ENCODE results near the gene HAVCR1. TPM values are rescaled to one million over a fixed set of nuclear protein-coding genes. Genes with fewer than 3 reads are reported as not detected.

Gene HAVCR1
- total RNA-seq, 1 experiment from 2014 or later = not detected

DNA sequence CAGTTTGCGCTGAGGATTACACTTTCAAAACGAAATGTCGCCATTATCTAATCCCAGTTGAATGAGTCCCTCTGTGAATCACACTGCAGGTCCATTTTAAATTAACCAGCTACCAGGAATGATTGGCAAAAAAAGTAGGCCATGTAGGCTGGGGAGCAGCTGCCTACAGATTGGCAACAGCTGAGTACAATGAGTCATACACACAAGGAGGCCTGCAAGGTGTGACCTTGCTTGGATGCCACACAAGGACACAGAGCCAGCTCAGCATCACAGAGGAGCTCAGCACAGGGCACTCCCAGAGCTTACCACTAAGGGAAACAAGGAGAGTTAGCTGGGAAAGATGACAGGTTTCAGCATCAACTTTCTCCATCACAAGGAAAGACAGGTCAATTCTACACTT is 12.9 kb downstream of the HAVCR1 start:
- Histone ChIP-seq H3K36me3 (ENCODE audit: control insufficient read depth in 1 of 2, insufficient read depth in 2 of 2, low read length in 2 of 2) (no peaks in the 10 kb centered on the region), H3K4me1 (ENCODE audit: control insufficient read depth in 1 of 2, insufficient read depth in 2 of 2, low read length in 2 of 2) (peaks cover 0 to 37% of the 10 kb centered on the region in 2 experiments; a peak in 2 of 4 replicates), H3K9ac (ENCODE audit: low read length) (no peak overlapping the region), H4K20me1 (ENCODE audit: insufficient read depth) (no peaks in the 10 kb centered on the region), H3K79me2 (ENCODE audit: insufficient read depth, low read length) (no peaks in the 10 kb centered on the region), H3K27me3 (ENCODE audit: insufficient read depth, low read length) (no peaks in the 10 kb centered on the region), H3K9me2 (ENCODE audit: insufficient read depth) (no peaks in the 10 kb centered on the region), H2AFZ (ENCODE audit: low read depth, low read length, poor library complexity, severe bottlenecking) (peak overlapping the region; percentile 30), H3K27ac (ENCODE audit: low read depth, low read length) (no peak overlapping the region), H3K4me2 (ENCODE audit: low read length) (peak overlapping the region; percentile 23; the same call in 1 of the 2 replicates), H3K9me3 (ENCODE audit: control insufficient read depth in 1 of 2, insufficient read depth in 1 of 2, low read depth in 1 of 2, low read length in 2 of 2) (no peaks in the 10 kb centered on the region), H3K4me3 (replicated peaks in 1 of 2; ENCODE audit: low read depth in 1 of 2, low read length in 2 of 2) (no peak overlapping the region)
- ATAC-seq = peak; percentile 83
- intact Hi-C loops (cut with micrococcal nuclease) = no loop called here
- ChIA-PET CTCF (no interaction called here), RAD21 (ENCODE audit: low non-redundant PET in 1 of 2, low total read pairs in 2 of 2, uncharacterized antibody in 2 of 2, unreplicated experiment in 2 of 2) (no interaction called here), POLR2A (no interaction called here)
- DNase-seq (ENCODE audit: low read depth, low spot score) = peak; percentile 28
- BruUV-seq (replicated peaks) = no TSS peak
- TF ChIP-seq RAD21 (IDR thresholded peaks at IDR 0.05; ENCODE audit: low read depth) (no peak), SIN3A (IDR thresholded peaks at IDR 0.05; ENCODE audit: low read depth) (no peak), ZFX (IDR thresholded peaks at IDR 0.05) (no peak), JUND (IDR thresholded peaks at IDR 0.05) (peak; percentile 31; the same call in 1 of the 2 replicates)
- TF ChIP-seq, protein P1, sequence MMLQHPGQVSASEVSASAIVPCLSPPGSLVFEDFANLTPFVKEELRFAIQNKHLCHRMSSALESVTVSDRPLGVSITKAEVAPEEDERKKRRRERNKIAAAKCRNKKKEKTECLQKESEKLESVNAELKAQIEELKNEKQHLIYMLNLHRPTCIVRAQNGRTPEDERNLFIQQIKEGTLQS (IDR thresholded peaks at IDR 0.05) = no peak

DNA sequence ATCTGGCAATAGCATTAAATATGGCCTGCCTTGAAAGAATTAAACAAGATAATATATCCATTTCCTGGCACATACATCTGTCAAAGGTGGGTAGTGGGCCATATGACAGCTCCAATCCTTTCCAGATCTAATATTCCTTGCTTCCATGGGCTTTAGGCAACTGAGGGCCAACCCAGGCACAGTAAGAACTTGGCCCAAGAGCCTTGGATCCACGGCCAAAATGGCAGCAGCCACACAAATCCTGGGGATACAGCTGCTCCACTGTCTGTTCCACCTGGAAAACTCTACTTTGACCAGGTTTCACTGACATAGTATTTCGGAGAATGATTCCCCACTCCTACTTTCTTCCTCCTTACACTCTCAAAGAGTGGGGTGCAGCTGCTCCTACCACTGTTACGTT is 13.3 kb downstream of the HAVCR1 start:
- H3K4me1 ChIP-seq (ENCODE audit: control insufficient read depth in 1 of 2, insufficient read depth in 2 of 2, low read length in 2 of 2) = peaks cover 0 to 35% of the 10 kb centered on the region in 2 experiments; a peak in 2 of 4 replicates
- intact Hi-C loops (cut with micrococcal nuclease) = no loop called here
- H3K27ac ChIP-seq (ENCODE audit: low read depth, low read length) = no peak overlapping the region
- no peak overlapping the region for H3K4me3 ChIP-seq (replicated peaks in 1 of 2; ENCODE audit: low read depth in 1 of 2, low read length in 2 of 2)
- H3K9me2 ChIP-seq (ENCODE audit: insufficient read depth) = no peaks in the 10 kb centered on the region
- peak overlapping the region; percentile 30 for H2AFZ ChIP-seq (ENCODE audit: low read depth, low read length, poor library complexity, severe bottlenecking)
- no peaks in the 10 kb centered on the region for H3K9me3 ChIP-seq (ENCODE audit: control insufficient read depth in 1 of 2, insufficient read depth in 1 of 2, low read depth in 1 of 2, low read length in 2 of 2)
- BruUV-seq (replicated peaks) = no TSS peak
- DNase-seq (ENCODE audit: low read depth, low spot score) (no peak), ATAC-seq (peak; percentile 6; the same call in 1 of the 2 replicates)
- H3K9ac ChIP-seq (ENCODE audit: low read length) = no peak overlapping the region
- CTCF ChIA-PET = interaction anchor here (1.2 kb wide), 1 partner anchor 103 kb away, joined by 3 read pairs; no protein-coding TSS in a partner anchor
- H3K4me2 ChIP-seq (ENCODE audit: low read length) = 0 out of 2 replicates have a peak overlapping the region, but pooled peaks have one; percentile 23
- RAD21 ChIA-PET (ENCODE audit: low non-redundant PET in 1 of 2, low total read pairs in 2 of 2, uncharacterized antibody in 2 of 2, unreplicated experiment in 2 of 2) = no interaction called here
- no peaks in the 10 kb centered on the region for H3K27me3 ChIP-seq (ENCODE audit: insufficient read depth, low read length)
- TF ChIP-seq POLR2AphosphoS5 (IDR thresholded peaks at IDR 0.05; ENCODE audit: low read depth, low read length) (no peak), CBX3 (IDR thresholded peaks at IDR 0.05; ENCODE audit: low read depth) (no peak), RAD21 (IDR thresholded peaks at IDR 0.05; ENCODE audit: low read depth) (no peak), TCF7L2 (IDR thresholded peaks at IDR 0.05; ENCODE audit: borderline replicate concordance, extremely low read depth, insufficient read depth, insufficient read length) (no peak), SP1 (IDR thresholded peaks at IDR 0.05; ENCODE audit: low read depth) (no peak), ZNF274 (IDR thresholded peaks at IDR 0.05; ENCODE audit: low read depth, low read length) (no peak), EGR1 (IDR thresholded peaks at IDR 0.05; ENCODE audit: low read depth) (no peak), EZH2 (IDR thresholded peaks at IDR 0.05) (no peak), ELF1 (IDR thresholded peaks at IDR 0.05; ENCODE audit: borderline replicate concordance, low read depth) (no peak), SIN3A (IDR thresholded peaks at IDR 0.05; ENCODE audit: low read depth) (no peak), POLR2A (IDR thresholded peaks at IDR 0.05; ENCODE audit: borderline replicate concordance, extremely low read depth, insufficient read depth, insufficient read length) (no peak)
- TF ChIP-seq, protein P2, sequence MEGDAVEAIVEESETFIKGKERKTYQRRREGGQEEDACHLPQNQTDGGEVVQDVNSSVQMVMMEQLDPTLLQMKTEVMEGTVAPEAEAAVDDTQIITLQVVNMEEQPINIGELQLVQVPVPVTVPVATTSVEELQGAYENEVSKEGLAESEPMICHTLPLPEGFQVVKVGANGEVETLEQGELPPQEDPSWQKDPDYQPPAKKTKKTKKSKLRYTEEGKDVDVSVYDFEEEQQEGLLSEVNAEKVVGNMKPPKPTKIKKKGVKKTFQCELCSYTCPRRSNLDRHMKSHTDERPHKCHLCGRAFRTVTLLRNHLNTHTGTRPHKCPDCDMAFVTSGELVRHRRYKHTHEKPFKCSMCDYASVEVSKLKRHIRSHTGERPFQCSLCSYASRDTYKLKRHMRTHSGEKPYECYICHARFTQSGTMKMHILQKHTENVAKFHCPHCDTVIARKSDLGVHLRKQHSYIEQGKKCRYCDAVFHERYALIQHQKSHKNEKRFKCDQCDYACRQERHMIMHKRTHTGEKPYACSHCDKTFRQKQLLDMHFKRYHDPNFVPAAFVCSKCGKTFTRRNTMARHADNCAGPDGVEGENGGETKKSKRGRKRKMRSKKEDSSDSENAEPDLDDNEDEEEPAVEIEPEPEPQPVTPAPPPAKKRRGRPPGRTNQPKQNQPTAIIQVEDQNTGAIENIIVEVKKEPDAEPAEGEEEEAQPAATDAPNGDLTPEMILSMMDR (IDR thresholded peaks at IDR 0.05 in 2 of 3, conservative IDR thresholded peaks at IDR 0.05 in 1 of 3; ENCODE audit: borderline replicate concordance in 1 of 3, insufficient read depth in 1 of 3, low read depth in 2 of 3, low read length in 2 of 3) = no peak
- TF ChIP-seq, protein P3, sequence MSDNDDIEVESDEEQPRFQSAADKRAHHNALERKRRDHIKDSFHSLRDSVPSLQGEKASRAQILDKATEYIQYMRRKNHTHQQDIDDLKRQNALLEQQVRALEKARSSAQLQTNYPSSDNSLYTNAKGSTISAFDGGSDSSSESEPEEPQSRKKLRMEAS (IDR thresholded peaks at IDR 0.05) = no peak
- TF ChIP-seq, protein P4, sequence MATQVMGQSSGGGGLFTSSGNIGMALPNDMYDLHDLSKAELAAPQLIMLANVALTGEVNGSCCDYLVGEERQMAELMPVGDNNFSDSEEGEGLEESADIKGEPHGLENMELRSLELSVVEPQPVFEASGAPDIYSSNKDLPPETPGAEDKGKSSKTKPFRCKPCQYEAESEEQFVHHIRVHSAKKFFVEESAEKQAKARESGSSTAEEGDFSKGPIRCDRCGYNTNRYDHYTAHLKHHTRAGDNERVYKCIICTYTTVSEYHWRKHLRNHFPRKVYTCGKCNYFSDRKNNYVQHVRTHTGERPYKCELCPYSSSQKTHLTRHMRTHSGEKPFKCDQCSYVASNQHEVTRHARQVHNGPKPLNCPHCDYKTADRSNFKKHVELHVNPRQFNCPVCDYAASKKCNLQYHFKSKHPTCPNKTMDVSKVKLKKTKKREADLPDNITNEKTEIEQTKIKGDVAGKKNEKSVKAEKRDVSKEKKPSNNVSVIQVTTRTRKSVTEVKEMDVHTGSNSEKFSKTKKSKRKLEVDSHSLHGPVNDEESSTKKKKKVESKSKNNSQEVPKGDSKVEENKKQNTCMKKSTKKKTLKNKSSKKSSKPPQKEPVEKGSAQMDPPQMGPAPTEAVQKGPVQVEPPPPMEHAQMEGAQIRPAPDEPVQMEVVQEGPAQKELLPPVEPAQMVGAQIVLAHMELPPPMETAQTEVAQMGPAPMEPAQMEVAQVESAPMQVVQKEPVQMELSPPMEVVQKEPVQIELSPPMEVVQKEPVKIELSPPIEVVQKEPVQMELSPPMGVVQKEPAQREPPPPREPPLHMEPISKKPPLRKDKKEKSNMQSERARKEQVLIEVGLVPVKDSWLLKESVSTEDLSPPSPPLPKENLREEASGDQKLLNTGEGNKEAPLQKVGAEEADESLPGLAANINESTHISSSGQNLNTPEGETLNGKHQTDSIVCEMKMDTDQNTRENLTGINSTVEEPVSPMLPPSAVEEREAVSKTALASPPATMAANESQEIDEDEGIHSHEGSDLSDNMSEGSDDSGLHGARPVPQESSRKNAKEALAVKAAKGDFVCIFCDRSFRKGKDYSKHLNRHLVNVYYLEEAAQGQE (IDR thresholded peaks at IDR 0.05; ENCODE audit: low read depth) = no peak
- no peaks in the 10 kb centered on the region for H3K79me2 ChIP-seq (ENCODE audit: insufficient read depth, low read length)
- H4K20me1 ChIP-seq (ENCODE audit: insufficient read depth) = no peaks in the 10 kb centered on the region
- no peaks in the 10 kb centered on the region for H3K36me3 ChIP-seq (ENCODE audit: control insufficient read depth in 1 of 2, insufficient read depth in 2 of 2, low read length in 2 of 2)
- POLR2A ChIA-PET = no interaction called here
